ENCODE results near the gene CACNB4.

The CACNB4 gene

DNA sequence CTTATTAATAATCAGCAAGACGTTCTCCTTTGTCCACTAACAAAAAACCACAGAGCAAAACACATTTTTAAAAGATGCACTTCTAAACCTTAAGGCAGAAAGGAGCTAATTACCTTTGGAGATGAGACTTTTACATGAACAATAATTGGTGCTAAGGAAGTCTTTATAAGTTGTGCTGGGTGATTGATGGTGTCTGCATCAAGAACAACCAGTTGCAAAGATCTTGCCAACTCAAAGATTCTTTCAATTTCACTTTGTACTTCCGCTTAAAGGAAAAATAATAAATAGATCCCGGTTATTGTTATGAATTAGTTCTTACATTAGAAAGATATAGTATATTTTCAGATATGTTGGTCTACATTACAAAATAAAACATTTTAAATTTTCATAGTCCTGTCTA lies 243.7 kb downstream of the CACNB4 start:
- no peak for DNase-seq (ENCODE audit: low read depth, low spot score)

DNA sequence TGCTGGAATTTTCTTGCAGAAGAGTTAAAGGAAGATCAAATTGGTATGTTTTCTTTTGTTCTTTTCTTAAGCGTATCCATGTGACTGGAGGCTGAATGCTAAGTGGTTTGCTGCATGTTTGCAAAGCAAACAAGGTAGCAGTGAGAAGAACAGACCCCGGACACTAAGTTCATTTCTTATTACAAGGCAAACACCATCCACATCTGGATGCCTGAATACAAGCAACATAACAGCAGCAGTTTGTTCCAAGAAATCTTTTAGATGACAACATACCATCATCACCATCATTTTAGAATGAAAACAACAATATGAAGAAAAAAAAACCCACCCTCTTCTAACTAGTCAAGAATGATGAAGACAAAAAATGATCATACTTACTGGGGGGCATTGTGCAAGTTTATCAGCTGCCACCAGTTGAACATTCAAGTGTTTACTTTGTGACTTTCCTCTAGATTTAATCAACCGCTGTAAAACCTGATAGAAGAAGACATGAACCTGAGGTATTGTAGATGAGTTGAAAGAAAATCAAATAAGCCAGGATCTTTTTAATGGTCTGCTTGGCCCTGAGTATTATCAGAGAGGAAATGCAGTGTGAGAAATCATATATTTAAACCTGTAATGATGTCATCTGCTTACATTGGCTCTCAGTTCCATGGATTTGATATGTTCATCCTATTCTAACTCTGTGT lies 245.6 kb downstream of the CACNB4 start:
- DNase-seq (ENCODE audit: low read depth, low spot score), result no peak

DNA sequence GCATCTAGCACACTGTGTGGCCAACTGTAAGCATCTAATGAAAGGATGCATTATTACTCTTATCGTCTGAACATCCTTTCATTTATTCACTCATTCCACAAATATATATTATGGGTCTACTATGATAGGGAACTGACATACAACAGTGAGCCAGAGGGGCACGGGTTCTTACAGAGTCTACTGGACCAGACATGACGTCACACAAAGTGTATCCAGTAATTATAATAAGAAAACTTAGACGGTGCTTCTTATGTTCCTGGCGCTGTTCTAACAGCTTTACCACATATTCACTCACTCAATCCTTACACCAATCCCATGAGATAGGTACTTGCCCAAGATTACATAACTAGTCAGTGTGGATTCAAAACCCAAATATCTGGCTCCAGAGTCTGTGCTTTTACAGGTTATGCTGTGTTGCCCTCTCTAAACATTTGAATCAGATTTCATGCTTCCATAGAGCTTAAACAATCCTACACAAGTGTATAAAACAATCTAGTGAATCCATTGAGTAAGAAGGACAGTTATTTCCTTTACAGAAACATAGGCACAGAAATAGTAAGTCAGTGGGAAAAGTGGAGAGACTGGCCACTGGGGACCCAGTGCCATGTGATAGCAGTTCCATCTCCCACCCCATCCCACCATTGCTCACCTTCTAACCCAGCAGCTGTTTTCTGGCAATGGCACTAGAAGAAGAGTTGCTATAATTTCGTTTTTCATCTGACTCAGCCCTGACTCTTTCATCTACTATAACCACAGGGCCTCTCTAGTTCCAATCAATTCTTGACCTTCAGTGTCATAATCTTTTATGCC lies 246.4 kb downstream of the CACNB4 start:
- DNase-seq (ENCODE audit: low read depth, low spot score), result no peak

DNA sequence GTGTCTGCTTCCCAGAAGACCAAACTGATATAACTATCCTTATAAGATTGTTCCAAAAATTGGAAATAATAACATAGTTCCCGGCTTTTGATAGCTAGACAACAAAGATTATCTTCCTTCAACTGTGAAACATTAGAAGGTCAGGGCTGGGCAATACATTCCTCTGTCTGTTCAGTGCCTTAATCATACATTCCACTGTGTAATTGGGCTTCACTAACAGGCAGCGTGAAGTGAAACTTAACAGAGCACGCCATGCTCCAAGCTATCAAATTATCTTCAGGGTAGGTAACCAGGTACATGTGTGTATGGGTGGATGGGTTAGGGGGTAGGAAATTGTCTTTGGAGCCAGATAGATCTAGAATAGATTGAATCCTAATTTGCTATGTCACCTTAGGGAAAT lies 247.1 kb downstream of the CACNB4 start:
- no peak for DNase-seq (ENCODE audit: low read depth, low spot score)

DNA sequence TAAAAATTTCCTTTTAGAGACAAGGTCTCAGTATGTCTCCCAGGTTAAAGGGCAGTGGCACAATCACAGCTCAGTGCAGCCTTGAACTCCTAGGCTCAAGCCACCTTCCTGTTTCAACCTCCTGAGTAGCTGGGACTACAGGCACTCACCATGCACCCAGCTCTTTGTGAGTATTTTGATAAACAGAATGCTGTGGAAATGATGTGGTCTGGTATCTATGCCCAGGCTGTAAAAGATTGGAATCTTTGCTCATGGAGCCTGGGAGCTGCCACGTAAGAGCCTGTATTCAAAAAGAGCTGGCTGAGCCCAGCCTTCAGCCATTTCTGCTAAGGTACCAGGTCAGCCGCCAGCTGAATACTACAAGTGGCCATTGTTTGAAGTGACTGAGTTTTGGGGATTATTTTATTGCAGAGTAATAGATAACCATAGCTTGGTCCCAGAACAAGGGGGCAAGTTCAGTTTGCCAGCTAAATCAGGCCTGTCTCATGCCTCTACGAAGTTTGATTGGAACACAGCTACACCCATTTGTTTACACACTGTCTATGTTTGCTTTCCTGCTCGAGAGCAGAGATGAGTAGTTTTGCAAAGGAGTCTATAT lies 249.3 kb downstream of the CACNB4 start:
- no peak for DNase-seq (ENCODE audit: low read depth, low spot score)

DNA sequence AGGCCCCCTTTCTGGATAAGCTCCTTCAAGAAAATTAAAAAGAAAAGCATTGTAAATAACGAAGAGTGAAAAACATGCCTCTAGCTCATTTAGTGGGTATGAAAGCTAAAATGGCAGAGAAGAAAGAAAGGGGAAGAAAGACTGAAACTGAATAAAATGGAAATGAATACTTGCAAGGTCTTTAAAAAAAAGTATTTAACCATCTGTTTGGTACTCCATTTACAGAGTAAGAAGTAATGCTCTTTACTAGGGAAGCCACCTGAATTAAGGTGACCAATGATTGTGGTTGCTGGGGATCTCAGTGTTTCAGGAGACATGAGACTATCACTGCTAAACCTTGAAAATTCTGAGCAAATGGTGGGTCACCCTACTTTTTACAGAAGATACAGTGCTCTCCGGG lies 253.0 kb downstream of the CACNB4 start:
- DNase-seq (ENCODE audit: low read depth, low spot score), result no peak

DNA sequence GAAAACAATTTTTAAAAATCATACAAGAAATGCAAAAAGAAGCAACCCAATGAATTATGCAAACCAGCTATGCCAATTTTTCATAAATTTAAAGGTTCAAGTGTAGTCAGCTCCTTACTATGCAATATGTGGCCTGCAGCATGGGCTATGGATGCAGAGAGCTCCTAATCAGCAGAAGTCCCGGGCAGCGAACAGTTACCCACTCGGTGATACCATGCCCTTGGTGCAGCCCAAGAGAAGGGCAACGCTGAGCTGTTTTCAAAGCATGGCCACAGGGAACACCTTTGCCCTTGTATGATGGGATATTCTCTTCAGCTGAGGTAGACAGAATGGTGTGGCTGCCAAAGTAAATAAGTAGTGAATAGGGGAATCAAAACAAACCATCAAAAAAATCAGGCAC lies 253.4 kb downstream of the CACNB4 start:
- DNase-seq (ENCODE audit: low read depth, low spot score), result no peak

DNA sequence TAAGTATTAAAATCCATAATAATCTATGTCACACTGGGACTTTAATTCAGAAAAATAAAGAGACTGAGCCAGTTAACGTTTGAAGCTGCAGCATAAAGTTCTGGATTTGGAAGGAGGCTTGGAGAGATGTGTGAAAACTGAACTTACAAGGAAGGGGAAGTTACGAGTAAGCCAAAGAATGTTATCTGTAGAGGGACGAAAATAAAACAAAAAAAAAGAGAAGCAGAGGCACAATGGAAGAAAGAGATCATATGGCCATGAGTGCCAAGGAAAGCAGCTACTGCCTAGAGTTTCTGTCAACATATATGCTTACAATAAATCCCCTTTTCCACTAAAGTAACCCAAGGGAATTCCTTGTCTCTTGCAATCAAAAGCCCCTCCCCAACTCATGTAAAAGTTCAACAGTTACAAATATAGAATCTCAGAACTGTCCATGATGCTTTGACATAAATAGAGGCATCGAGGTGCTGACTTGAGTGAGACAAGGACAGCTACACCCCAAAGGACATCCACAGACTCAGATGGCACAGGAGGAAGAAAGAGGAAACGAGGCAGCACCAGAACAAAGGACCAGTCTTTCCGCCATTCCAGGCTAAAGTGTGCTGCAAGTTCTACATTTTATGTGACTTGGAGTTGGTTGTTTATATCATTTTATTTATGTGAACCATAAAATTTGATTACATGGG lies 254.5 kb downstream of the CACNB4 start:
- no peak for DNase-seq (ENCODE audit: low read depth, low spot score)

DNA sequence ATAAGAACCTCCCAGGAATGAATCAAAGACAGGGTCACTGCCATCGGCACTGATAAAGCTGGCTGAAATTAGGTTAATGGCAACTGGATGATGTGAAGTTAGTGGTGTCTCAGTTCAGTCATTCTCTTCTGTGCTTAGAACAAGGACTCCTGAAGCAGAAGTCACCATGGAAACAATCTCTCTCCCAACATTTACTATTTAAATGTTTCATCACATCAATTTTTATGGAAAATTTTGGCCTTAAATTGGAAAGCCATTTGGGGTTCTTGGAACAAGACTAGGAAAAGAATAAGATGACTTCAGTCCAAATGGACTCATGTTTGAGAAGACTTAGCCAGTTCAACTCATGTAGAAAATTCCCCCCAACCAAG lies 255.2 kb downstream of the CACNB4 start:
- no peak for DNase-seq (ENCODE audit: low read depth, low spot score)

DNA sequence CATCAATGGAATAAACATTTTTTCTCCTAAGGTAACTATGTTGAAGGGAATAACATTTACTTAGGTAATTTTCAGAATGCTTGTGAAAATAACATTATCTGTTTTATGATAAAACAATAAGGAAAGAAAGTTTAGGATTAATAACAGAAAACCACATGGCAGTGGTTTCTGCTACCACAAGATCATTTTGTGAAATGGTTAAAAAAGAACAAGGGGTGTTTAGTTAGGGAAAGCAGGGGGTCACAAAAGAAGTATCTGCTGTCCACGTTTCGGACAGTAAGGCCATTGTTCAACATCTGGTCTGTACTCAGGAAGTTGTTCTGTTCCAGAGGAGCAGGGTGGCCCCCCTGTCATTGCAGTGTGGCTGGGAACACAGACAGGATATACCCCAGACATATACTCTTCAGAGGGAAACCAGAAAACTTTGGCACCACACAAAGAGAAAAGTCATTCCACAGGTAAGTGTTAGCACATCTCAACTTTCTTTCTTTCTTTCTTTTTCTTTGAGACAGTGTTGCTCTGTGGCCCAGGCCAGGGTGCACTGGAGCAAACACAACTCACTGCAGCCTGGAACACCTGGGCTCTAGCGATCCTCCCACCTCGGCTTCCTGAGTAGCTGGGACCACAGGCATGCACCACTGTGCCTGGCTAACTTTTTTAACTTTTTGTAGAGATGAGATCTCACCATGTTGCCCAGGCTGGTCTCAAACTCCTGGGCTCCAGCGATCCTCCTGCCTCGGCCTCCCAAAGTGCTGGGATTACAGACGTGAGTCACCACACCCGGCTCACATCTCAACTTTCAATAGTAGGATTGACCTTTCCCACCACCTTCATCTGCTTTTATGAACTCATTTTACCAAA lies 255.8 kb downstream of the CACNB4 start:
- no peak for DNase-seq (ENCODE audit: low read depth, low spot score)

DNA sequence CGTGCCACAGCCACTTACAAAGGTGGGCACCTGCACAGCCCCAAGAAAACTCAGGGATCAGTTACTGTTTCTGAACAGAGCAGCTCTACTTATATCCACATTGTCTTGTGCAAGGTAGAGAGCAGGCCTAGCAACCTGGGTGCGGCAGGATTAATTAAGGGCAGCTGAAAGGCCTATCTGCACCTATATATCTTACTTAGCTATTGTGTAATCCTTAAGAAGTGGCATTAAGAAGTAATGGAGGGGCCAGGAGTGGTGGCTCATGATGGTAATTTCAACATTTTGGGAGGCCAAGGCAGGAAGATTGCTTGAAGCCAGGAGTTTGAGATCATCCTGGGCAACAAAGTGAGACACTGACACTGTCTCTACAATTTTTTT lies 257.8 kb downstream of the CACNB4 start:
- no peak for DNase-seq (ENCODE audit: low read depth, low spot score)

DNA sequence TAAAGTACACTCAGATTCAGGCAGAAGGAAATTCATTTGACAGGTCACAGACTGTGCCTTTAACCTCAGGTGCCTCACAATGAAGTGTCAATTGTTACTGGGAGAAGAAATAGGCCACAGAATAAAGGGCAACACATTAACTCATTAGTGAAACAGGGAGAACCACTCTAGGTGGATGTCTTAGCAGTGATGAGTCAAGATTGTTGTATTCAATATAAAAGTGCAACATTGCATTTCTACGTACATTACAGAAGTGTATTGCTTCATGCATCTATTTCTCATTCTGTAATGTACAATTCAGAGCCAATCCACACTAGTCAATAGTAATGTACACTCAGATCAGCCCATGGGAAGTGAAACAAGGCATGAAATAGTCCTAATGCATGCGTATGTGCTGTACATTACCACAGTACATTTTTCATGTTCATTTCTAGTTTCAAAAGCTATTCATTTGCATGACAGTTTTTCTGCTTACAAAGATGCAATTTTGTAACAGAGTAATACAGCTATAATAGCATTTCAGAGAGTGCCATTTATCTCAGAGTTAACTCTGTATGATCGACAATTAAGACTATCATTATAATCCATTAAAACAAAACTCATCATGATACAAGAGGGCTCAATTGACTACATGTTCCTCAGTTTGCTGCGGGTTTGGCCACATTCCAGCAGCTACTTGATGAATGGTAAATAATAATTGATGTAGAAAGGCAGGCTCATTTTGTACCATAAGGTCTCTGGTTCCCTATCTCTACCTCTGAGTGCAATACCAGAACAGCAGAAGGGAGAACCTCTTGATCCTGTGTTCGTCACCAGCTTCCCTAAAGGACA lies 258.4 kb downstream of the CACNB4 start:
- no peak for DNase-seq (ENCODE audit: low read depth, low spot score)

DNA sequence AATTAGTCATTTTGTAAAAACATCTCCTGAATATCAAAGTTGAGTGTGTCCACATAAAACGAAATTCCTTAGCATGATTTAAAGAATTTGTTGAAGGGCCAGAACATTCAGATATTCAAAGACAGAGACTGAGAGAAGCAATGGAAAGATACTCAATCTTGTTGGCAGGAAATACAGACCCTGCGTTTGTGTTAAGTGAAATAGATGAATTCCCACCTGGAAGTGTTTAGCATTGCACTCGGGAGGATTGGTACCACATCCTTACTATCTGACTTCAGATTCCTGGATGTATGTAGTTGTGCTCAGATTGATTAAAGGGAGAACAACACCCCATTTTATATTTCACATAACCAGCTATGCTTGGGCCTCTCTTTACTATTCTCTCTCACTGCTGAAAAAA lies 260.9 kb downstream of the CACNB4 start:
- DNase-seq (ENCODE audit: low read depth, low spot score), result no peak

DNA sequence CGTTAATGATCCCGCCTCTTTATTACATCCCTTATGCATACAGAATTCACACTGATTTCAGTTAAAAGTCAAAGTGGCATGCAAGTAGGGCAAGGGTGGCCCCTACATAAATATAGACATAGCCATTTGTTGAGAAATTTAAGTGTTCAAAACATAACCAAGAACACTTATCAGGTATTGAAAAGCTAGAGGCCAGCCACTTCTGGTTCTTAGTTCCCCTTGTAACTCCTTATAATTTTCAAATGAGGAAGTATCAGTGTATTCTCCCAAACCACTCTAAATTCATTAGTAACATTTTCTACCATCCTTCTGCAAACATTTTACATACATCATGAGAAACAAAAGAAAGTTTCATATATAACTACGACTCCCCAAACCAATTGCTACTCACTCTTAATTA lies 264.9 kb downstream of the CACNB4 start:
- no peak for DNase-seq (ENCODE audit: low read depth, low spot score)

DNA sequence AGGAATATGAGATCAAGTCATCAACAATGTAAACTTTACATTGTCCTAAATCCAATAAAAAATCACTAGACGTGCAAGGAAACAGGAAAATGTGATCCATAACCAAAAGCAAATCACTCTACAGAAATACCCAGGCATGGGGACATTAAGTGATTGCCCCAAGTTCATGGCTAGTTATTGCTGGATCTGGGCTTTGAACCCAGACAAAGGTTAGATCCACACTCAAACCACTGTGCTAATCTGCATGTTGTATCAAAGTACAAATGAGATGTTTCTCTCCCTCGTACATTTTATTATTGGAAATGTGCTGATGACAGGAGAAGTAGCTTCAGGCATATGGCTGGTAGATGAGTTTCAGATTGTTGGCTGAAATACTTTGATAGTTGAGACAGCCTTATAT lies 267.9 kb downstream of the CACNB4 start:
- no peak for DNase-seq (ENCODE audit: low read depth, low spot score)

DNA sequence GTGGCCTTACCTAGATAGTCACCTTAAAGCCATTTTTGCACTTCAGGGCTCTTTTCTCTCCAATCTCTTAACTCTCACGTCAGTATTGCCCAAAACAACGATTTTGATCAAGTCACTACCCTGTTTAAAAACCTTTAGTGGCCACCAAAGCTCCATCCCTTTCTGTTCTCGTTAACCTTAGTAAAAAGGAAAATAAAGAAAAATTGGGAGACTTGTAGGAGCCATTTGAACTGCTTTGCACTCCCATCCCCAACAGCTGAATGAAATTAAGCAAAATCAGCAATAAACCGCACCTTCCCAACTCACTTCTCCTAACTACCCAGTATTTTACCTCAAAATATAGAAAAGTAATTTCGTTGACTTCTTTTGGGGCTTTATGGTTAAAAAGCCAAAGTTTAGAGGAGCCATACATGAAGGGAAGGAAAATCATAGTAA lies 269.9 kb downstream of the CACNB4 start:
- no peak for DNase-seq (ENCODE audit: low read depth, low spot score)

DNA sequence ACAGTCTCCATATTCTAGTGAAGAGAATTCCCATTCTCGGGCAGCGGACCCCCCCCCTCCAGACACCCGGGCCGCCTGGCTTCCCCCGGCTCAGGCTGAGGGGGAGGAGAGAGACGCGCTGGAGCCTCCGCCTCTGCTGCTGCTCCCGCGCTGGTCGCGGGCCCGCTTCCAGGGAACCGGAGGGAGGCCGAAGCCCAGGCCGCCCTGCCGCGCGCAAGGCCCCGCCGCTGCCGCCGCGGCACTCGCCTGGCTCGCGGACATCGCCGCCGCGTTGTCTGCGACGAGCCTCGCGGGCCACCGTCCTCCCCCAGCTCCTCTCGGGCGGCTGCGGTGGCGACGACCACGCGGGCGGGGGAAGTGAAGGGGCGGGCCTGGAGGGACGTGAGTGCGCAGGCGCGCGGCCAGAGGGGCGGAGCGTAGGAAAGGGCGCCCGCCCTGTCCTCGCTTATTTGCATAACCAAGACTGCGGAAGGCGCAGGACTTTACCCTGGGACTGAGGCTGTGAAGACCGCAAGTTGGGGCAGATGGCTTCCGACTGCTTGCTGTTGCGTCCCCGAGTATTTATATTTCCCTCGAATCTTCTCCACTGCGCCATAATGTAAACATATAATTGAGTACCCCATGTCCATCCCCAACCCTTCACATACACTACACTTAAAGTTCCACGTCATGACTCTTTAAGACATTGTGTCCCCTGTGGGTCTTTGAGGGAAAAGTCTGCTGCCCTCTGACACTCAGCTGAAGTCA lies 270.5 kb downstream of the CACNB4 start, which contains the start of gene ARL5A:
Gene ARL5A, minus strand, starts transcription at position 279 of the 747 bp plus-strand sequence. Its CDS starts 245 bp downstream, at position 34.
- DNase-seq (ENCODE audit: low read depth, low spot score), result peak; percentile 82

DNA sequence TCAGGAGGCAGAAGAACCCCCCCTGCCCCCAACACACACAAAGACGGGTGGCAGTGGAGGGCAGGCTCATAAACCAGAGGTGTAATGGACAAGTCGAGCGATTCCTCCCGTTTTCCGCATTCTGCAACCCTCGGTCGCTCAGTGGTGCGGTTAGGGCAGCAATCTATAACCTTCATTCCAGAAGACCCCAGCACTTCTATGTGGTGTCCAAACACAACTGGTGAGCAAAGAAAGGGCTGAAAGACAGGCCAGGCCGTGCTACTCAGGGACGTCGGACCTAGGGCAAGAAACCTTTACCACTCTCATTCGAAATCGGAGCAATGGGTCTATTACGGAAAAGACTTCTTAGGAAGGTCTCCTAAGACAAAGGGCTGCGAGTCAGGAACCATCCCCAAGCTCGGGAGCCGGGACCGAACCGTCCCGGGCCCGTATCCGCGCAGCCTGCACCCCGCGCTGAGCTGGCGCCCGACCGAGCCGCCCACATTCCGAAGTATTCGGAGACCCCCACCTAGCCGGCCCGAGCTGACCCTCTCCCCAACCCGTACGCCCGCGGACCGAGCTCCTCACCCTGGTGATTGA lies 271.2 kb downstream of the CACNB4 start:
- DNase-seq (ENCODE audit: low read depth, low spot score), result no peak

DNA sequence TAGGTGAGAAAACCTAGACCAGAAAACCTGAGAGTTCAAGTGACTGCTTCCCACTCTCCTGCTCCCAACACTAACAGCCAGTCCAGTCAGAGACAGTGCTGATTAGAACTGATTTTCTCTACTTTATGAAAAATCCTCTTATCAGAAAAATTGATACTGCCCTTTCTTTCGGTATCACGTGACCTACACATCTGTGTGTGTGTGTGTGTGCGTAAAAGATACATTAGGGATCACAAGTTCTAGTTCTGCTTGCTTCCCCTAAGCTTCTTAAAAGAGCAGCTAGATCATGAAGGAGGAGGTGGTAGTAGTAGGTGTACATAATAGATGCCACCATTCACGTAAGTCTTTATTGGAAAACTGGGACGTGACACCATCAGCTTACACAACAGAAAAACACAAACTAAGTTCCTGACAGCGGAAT lies 272.1 kb downstream of the CACNB4 start:
- DNase-seq (ENCODE audit: low read depth, low spot score), result no peak

Data from activated naive CD8-positive, alpha-beta T cell treated with anti-CD3 and anti-CD28 coated beads, Interleukin-2, amount 50 U/mL, for 16 hours (primary cell).